ENCODE results near the gene AFAP1L1.

AFAP1L1 gene

DNA sequence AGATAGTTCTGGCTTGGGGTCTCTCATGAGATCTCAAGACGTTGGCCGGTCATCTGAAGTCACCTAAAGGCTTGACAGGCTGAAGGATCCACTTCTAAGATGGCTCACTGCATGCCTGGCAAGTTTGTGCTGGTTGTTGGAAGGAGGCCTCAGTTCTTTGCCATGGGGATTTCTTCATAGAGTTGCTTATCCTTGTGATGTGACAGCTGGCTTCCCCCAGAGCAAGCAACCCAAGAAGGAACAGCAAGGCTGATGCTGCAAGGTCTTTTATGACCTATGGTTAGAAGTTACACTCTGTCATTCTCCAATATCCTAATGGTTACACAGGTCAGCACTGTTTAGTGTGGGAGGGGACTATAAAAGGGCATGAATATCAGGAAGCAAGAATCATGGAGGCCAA, 53.0 kb downstream of the AFAP1L1 start:
- peak overlapping the region; percentile 80 for H3K9ac ChIP-seq (ENCODE audit: low read length)
- H3K9me3 ChIP-seq (ENCODE audit: control insufficient read depth, low read length) = no peaks in the 10 kb centered on the region

DNA sequence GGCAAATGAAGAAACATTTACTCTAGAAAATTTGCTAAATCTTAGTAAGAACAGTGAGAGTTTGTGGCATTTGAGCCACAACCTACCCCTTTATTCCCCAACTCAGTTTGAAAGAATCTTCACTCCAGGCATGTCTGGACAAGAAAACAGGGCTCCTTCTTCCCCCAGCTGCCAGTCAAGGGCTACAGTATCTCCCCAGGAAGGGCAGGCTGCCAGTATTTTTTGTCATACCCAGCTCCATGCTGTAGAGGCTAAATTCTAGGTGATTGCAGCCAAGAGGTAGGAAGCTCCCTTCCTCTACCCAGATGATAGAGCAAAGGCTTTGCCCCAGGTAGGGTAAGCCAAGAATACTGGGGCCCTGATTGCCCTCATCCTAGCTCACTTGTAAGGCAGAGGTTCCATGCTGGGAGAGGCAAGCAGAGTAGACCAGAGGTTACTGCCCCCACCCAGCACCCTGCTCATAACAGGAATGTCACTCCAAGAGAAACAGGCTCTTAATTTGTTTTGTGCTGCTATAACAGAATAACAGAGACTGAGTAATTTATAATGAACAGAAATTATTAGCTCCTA, 53.6 kb downstream of the AFAP1L1 start:
- H4K8ac ChIP-seq (ENCODE audit: low read length) = peak overlapping the region; percentile 33
- no peak overlapping the region for H3K23ac ChIP-seq (ENCODE audit: low read length in 2 of 2)
- H2AK5ac ChIP-seq (ENCODE audit: low read length, severe bottlenecking) = no peak overlapping the region
- H3K14ac ChIP-seq (ENCODE audit: low read length in 2 of 2) = no peak overlapping the region
- H3K36me3 ChIP-seq (ENCODE audit: control insufficient read depth in 1 of 2, insufficient read depth in 2 of 2, low read depth in 1 of 2, low read length in 2 of 2) = peaks cover 0 to 12% of the 10 kb centered on the region in 2 experiments
- no peaks in the 10 kb centered on the region for H3K9me3 ChIP-seq (ENCODE audit: control insufficient read depth, low read length)
- H3K27ac ChIP-seq (ENCODE audit: low read length, poor library complexity, severe bottlenecking) = no peak overlapping the region
- no peak overlapping the region for H2BK5ac ChIP-seq (ENCODE audit: low read depth, low read length, poor library complexity, severe bottlenecking)
- H2BK120ac ChIP-seq (ENCODE audit: low read depth, low read length) = peak overlapping the region; percentile 22
- no peak overlapping the region for H2AFZ ChIP-seq (ENCODE audit: low read depth, low read length)
- H3K9ac ChIP-seq (ENCODE audit: low read length) = peak overlapping the region; percentile 80
- H2BK15ac ChIP-seq (ENCODE audit: low read depth, poor library complexity, severe bottlenecking) = no peak overlapping the region
- peak overlapping the region; percentile 30 for H4K91ac ChIP-seq (ENCODE audit: low read length)
- no peaks in the 10 kb centered on the region for H3K79me1 ChIP-seq (replicated peaks; ENCODE audit: low read length, poor library complexity, severe bottlenecking)
- DNase-seq = no peak
- peak overlapping the region; percentile 28 to 59 for H2BK12ac ChIP-seq (ENCODE audit: low read length in 2 of 2)
- peaks cover 8% of the 10 kb centered on the region for H3K4me1 ChIP-seq (ENCODE audit: control insufficient read depth, insufficient read depth, low read depth, low read length)
- H3K4me3 ChIP-seq (ENCODE audit: insufficient read depth in 1 of 2, low read depth in 1 of 2, low read length in 2 of 2) = no peak overlapping the region
- peak overlapping the region; percentile 1 to 16 for H3K4ac ChIP-seq (ENCODE audit: low read depth in 1 of 2, low read length in 2 of 2)
- no peak overlapping the region for H3K4me2 ChIP-seq (ENCODE audit: low read length, poor library complexity, severe bottlenecking)
- H3K27me3 ChIP-seq (ENCODE audit: control insufficient read depth in 1 of 2, insufficient read depth in 1 of 2, low read length in 2 of 2) = no peaks in the 10 kb centered on the region
- H3K18ac ChIP-seq (ENCODE audit: low read depth in 1 of 2, low read length in 2 of 2) = peak overlapping the region in 1 of 2 experiments; percentile 31

More for the DNA sequence above, 53.0 kb downstream of the AFAP1L1 start:
- Histone ChIP-seq H3K4me1 (ENCODE audit: control insufficient read depth, insufficient read depth, low read depth, low read length) (peaks cover 13% of the 10 kb centered on the region), H2AK5ac (ENCODE audit: low read length, severe bottlenecking) (no peak overlapping the region), H2BK120ac (ENCODE audit: low read depth, low read length) (no peak overlapping the region), H3K23ac (ENCODE audit: low read length in 2 of 2) (no peak overlapping the region), H2AFZ (ENCODE audit: low read depth, low read length) (no peak overlapping the region), H2BK15ac (ENCODE audit: low read depth, poor library complexity, severe bottlenecking) (no peak overlapping the region), H3K18ac (ENCODE audit: low read depth in 1 of 2, low read length in 2 of 2) (peak overlapping the region; percentile 59 to 72), H4K91ac (ENCODE audit: low read length) (peak overlapping the region; percentile 70), H3K14ac (ENCODE audit: low read length in 2 of 2) (peak overlapping the region in 1 of 2 experiments; percentile 76), H2BK12ac (ENCODE audit: low read length in 2 of 2) (peak overlapping the region; percentile 0 to 96), H3K4me3 (ENCODE audit: insufficient read depth in 1 of 2, low read depth in 1 of 2, low read length in 2 of 2) (no peak overlapping the region), H3K4me2 (ENCODE audit: low read length, poor library complexity, severe bottlenecking) (no peak overlapping the region), H3K27me3 (ENCODE audit: control insufficient read depth in 1 of 2, insufficient read depth in 1 of 2, low read length in 2 of 2) (no peaks in the 10 kb centered on the region), H3K4ac (ENCODE audit: low read depth in 1 of 2, low read length in 2 of 2) (peak overlapping the region in 1 of 2 experiments; percentile 87), H3K36me3 (ENCODE audit: control insufficient read depth in 1 of 2, insufficient read depth in 2 of 2, low read depth in 1 of 2, low read length in 2 of 2) (peaks cover 3 to 12% of the 10 kb centered on the region in 2 experiments), H2BK5ac (ENCODE audit: low read depth, low read length, poor library complexity, severe bottlenecking) (no peak overlapping the region), H3K27ac (ENCODE audit: low read length, poor library complexity, severe bottlenecking) (no peak overlapping the region), H3K79me1 (replicated peaks; ENCODE audit: low read length, poor library complexity, severe bottlenecking) (no peaks in the 10 kb centered on the region), H4K8ac (ENCODE audit: low read length) (peak overlapping the region; percentile 0)
- no peak for DNase-seq
- 88% methylated on average over 2 of the region's 2 CpGs for WGBS

DNA sequence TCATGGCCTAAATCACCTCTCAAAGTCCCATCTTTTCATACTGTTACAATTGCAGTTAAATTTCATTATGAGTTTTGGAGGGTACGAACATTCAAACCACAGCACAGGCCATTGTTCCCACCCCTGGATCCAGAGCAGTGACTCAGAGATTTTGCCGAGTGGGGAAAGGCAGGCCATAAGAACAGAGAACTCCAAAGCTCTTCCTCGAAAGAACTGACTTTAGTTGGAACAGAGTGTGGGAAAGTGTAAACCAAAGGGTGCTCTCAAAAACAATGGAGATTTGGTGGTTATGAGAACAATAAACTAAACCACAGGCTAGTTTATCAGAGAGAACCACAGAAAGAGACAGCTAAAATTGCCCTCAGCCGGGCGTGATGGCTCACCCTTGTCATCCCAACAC, 54.2 kb downstream of the AFAP1L1 start:
- Histone ChIP-seq H2AK5ac (ENCODE audit: low read length, severe bottlenecking) (no peak overlapping the region), H3K27ac (ENCODE audit: low read length, poor library complexity, severe bottlenecking) (no peak overlapping the region), H3K4me1 (ENCODE audit: control insufficient read depth, insufficient read depth, low read depth, low read length) (peaks cover 4% of the 10 kb centered on the region), H3K36me3 (ENCODE audit: control insufficient read depth in 1 of 2, insufficient read depth in 2 of 2, low read depth in 1 of 2, low read length in 2 of 2) (peaks cover 0 to 15% of the 10 kb centered on the region in 2 experiments), H3K4ac (ENCODE audit: low read depth in 1 of 2, low read length in 2 of 2) (no peak overlapping the region), H2AFZ (ENCODE audit: low read depth, low read length) (no peak overlapping the region), H3K27me3 (ENCODE audit: control insufficient read depth in 1 of 2, insufficient read depth in 1 of 2, low read length in 2 of 2) (no peaks in the 10 kb centered on the region), H2BK15ac (ENCODE audit: low read depth, poor library complexity, severe bottlenecking) (no peak overlapping the region), H3K9ac (ENCODE audit: low read length) (no peak overlapping the region), H2BK5ac (ENCODE audit: low read depth, low read length, poor library complexity, severe bottlenecking) (no peak overlapping the region), H4K91ac (ENCODE audit: low read length) (no peak overlapping the region), H2BK12ac (ENCODE audit: low read length in 2 of 2) (peak overlapping the region in 1 of 2 experiments; percentile 42), H3K4me3 (ENCODE audit: insufficient read depth in 1 of 2, low read depth in 1 of 2, low read length in 2 of 2) (no peak overlapping the region), H3K9me3 (ENCODE audit: control insufficient read depth, low read length) (no peaks in the 10 kb centered on the region), H3K4me2 (ENCODE audit: low read length, poor library complexity, severe bottlenecking) (no peak overlapping the region), H3K79me1 (replicated peaks; ENCODE audit: low read length, poor library complexity, severe bottlenecking) (no peaks in the 10 kb centered on the region), H4K8ac (ENCODE audit: low read length) (no peak overlapping the region), H3K18ac (ENCODE audit: low read depth in 1 of 2, low read length in 2 of 2) (peak overlapping the region in 1 of 2 experiments; percentile 42), H2BK120ac (ENCODE audit: low read depth, low read length) (no peak overlapping the region), H3K23ac (ENCODE audit: low read length in 2 of 2) (no peak overlapping the region), H3K14ac (ENCODE audit: low read length in 2 of 2) (no peak overlapping the region)
- no peak for DNase-seq
- WGBS = 96% methylated on average over 5 of the region's 5 CpGs

DNA sequence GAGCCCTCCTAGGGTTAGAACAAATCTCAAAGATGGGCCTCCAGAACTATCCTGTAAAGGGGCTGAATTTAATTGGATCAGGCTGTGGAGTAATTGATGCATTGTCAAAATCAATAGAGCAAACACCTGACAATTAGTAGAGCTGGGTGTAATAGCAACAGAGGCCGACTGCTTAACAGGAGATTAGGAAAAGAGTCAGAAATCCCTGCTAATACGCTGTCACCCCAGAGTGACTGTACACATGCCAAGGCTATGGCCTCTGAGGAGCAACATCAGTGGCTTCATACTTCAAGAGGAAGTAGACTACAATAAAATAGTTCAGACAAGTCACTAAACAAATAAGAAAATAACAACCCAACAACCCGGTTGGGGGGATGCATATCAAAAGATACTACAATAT, 55.0 kb downstream of the AFAP1L1 start:
- Histone ChIP-seq H3K14ac (ENCODE audit: low read length in 2 of 2) (no peak overlapping the region), H3K18ac (ENCODE audit: low read depth in 1 of 2, low read length in 2 of 2) (no peak overlapping the region), H4K91ac (ENCODE audit: low read length) (no peak overlapping the region), H2BK12ac (ENCODE audit: low read length in 2 of 2) (no peak overlapping the region), H3K27ac (ENCODE audit: low read length, poor library complexity, severe bottlenecking) (no peak overlapping the region), H3K9ac (ENCODE audit: low read length) (no peak overlapping the region), H2AK5ac (ENCODE audit: low read length, severe bottlenecking) (no peak overlapping the region), H3K23ac (ENCODE audit: low read length in 2 of 2) (no peak overlapping the region), H3K4ac (ENCODE audit: low read depth in 1 of 2, low read length in 2 of 2) (no peak overlapping the region), H4K8ac (ENCODE audit: low read length) (no peak overlapping the region), H2BK5ac (ENCODE audit: low read depth, low read length, poor library complexity, severe bottlenecking) (no peak overlapping the region), H2BK15ac (ENCODE audit: low read depth, poor library complexity, severe bottlenecking) (no peak overlapping the region), H3K27me3 (ENCODE audit: control insufficient read depth in 1 of 2, insufficient read depth in 1 of 2, low read length in 2 of 2) (no peaks in the 10 kb centered on the region), H3K79me1 (replicated peaks; ENCODE audit: low read length, poor library complexity, severe bottlenecking) (no peaks in the 10 kb centered on the region), H3K4me3 (ENCODE audit: insufficient read depth in 1 of 2, low read depth in 1 of 2, low read length in 2 of 2) (no peak overlapping the region), H3K4me1 (ENCODE audit: control insufficient read depth, insufficient read depth, low read depth, low read length) (peaks cover 4% of the 10 kb centered on the region), H3K36me3 (ENCODE audit: control insufficient read depth in 1 of 2, insufficient read depth in 2 of 2, low read depth in 1 of 2, low read length in 2 of 2) (peaks cover 0 to 15% of the 10 kb centered on the region in 2 experiments), H3K9me3 (ENCODE audit: control insufficient read depth, low read length) (no peaks in the 10 kb centered on the region), H2BK120ac (ENCODE audit: low read depth, low read length) (no peak overlapping the region), H3K4me2 (ENCODE audit: low read length, poor library complexity, severe bottlenecking) (no peak overlapping the region), H2AFZ (ENCODE audit: low read depth, low read length) (no peak overlapping the region)
- DNase-seq = no peak
- WGBS = 92% methylated on average over 3 of the region's 3 CpGs
